Measurements from ENCODE around the gene MED15.
"Not testable (repeated sequence)": the region's sequence is repeated elsewhere in the genome, so short reads cannot be mapped to it uniquely, and the experiment has no call there.

MED15 gene

GRCh38 chr22:20484948-20485683, 22.3 kb upstream of the MED15 start:
- DNase-seq, result no peak

GRCh38 chr22:20486229-20486628, 21.2 kb upstream of the MED15 start:
- no peak for DNase-seq

- DNase-seq, result no peak
Observed at GRCh38 chr22:20487715-20488114, 19.7 kb upstream of the MED15 start.

- no peak for DNase-seq
Observed at GRCh38 chr22:20488946-20489345, 18.5 kb upstream of the MED15 start.

GRCh38 chr22:20490183-20490940, 17.0 kb upstream of the MED15 start:
- no peak for DNase-seq

GRCh38 chr22:20490941-20491307, 16.5 kb upstream of the MED15 start:
- DNase-seq, result no peak

GRCh38 chr22:20491346-20491745, 16.1 kb upstream of the MED15 start:
- DNase-seq, result no peak

- peak in 1 of 4 experiments; percentile 11 for DNase-seq
Observed at GRCh38 chr22:20494978-20495860, 12.2 kb upstream of the MED15 start, which contains the start of gene KLHL22. Gene KLHL22, minus strand, starts transcription at chr22:20495795. Its CDS starts 6,584 bp downstream, at chr22:20489211.

- DNase-seq, result peak; percentile 80 to 91 (median 86)
Observed at GRCh38 chr22:20495861-20496681, 11.3 kb upstream of the MED15 start.

GRCh38 chr22:20497426-20497825, 10.0 kb upstream of the MED15 start:
- DNase-seq, result no peak

- no peak for DNase-seq
Observed at GRCh38 chr22:20498913-20499312, 8.5 kb upstream of the MED15 start.

GRCh38 chr22:20499769-20500168, 7.6 kb upstream of the MED15 start:
- DNase-seq, result no peak

- DNase-seq, result no peak
Observed at GRCh38 chr22:20503816-20504215, 3.6 kb upstream of the MED15 start.

GRCh38 chr22:20504293-20504922, 3.0 kb upstream of the MED15 start:
- DNase-seq, result not testable (repeated sequence)

- no peak for DNase-seq
Observed at GRCh38 chr22:20506543-20507252, 712 bp upstream of the MED15 start.

GRCh38 chr22:20508067-20508755, 801 bp downstream of the MED15 start:
- DNase-seq, result not testable (repeated sequence)

- no peak for DNase-seq
Observed at GRCh38 chr22:20508815-20509271, 1.4 kb downstream of the MED15 start.

GRCh38 chr22:20509344-20510047, 2.1 kb downstream of the MED15 start:
- peak in 1 of 4 experiments; percentile 14 for DNase-seq

- DNase-seq, result no peak
Observed at GRCh38 chr22:20510811-20511577, 3.6 kb downstream of the MED15 start.

Data from activated CD4-positive, CD25-positive, alpha-beta regulatory T cell (primary cell).